GM12864 (cell line): Measurements from ENCODE around the gene HIPK1.

Source experiments
- DNase-seq: peaks from one replicate; pipeline ENCODE4 v3.0.0-alpha.2; 2011; ENCODE audit warnings: low read depth
- H3K4me3 ChIP-seq: 2 replicates; pipeline ENCODE4 v1.5.1; 2011; ENCODE audit warnings: mild to moderate bottlenecking, low read depth, low read length, control low read depth
- CTCF ChIP-seq: IDR thresholded peaks from 2 replicates; pipeline ENCODE4 v1.5.1; 2011; ENCODE audit warnings: low read depth, mild to moderate bottlenecking, moderate library complexity, low read length, control low read depth, inconsistent platforms; ENCODE audit errors: missing control alignments

The HIPK1 gene

GRCh38 chr1:113950908-113951307, 21.8 kb downstream of the HIPK1 start:
- H3K4me3 ChIP-seq = no peak overlapping the region
- DNase-seq = no peak
- TF ChIP-seq CTCF = no peak

DNA sequence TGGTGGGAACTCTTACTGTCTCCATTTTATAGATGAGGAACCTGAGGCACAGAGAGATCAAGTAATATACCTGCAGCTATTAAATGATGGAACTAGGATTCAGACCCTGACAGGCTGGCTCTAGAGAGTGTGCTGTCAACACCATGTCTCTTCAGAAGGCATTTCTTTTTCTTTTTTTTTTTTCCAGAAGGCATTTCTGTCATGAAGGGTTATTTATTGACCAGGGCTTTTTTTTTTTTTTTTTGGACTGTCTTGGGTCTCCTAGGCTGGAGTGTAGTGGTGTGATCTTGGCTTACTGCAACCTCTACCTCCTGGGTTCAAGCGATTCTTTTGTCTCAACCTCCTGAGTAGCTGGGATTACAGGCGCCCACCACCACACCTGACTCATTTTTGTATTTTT, 22.6 kb downstream of the HIPK1 start:
- no peak overlapping the region for H3K4me3 ChIP-seq
- DNase-seq = no peak
- no peak for TF ChIP-seq CTCF

GRCh38 chr1:113957984-113958383, 28.9 kb downstream of the HIPK1 start:
- no peak for DNase-seq
- H3K4me3 ChIP-seq = no peak overlapping the region
- TF ChIP-seq CTCF = no peak

DNA sequence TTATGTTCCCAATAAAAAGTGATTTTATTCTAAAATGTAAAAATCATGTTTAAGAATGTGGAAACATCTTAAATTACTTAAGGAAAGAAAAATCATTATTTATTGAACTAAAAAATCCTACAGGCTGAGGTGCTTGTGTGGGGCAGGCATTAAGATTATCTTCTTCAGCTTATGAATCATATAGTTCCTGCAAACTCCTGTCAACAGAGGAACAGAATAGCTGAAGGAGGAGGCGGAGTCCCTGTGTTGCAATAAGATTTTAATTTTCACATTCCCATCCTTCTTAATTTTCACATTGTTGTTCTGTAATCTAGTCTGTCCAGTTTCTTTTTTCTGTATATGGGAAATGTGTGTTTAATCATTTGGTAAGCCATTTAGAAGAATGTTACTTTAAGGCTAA, 29.6 kb downstream of the HIPK1 start:
- H3K4me3 ChIP-seq = no peak overlapping the region
- TF ChIP-seq CTCF = no peak
- DNase-seq = no peak

GRCh38 chr1:113963281-113963906, 34.3 kb downstream of the HIPK1 start:
- TF ChIP-seq CTCF = no peak
- no peak for DNase-seq
- no peak overlapping the region for H3K4me3 ChIP-seq

GRCh38 chr1:113965703-113966412, 36.7 kb downstream of the HIPK1 start:
- TF ChIP-seq CTCF = no peak
- no peak overlapping the region for H3K4me3 ChIP-seq
- DNase-seq = no peak

- no peak overlapping the region for H3K4me3 ChIP-seq
- TF ChIP-seq CTCF = no peak
- no peak for DNase-seq
Measured at GRCh38 chr1:113972954-113973353, 43.8 kb downstream of the HIPK1 start.
